PFSK-1 (cell line): ENCODE data around the gene MLKL.

Experiments
- FOXP2 ChIP-seq: optimal IDR thresholded peaks from 2 replicates; pipeline ENCODE3; 2011; ENCODE audit warnings: borderline replicate concordance, control low read depth, inconsistent platforms; ENCODE audit not compliant: insufficient read depth; ENCODE audit errors: extremely low read length, extremely low read depth
- POLR2AphosphoS5 ChIP-seq: IDR thresholded peaks from 2 replicates; pipeline ENCODE4 v1.6.1; 2012; ENCODE audit warnings: low read depth, mild to moderate bottlenecking, control low read depth, low read length, moderate library complexity
- REST ChIP-seq, 2 experiments: IDR thresholded peaks; 2 replicates each; pipeline versions ENCODE4 v1.6.1 to v1.8.0; 2011 to 2012; ENCODE audit warnings: low read depth in 2 of 2, low read length in 2 of 2, control low read depth in 1 of 2, inconsistent platforms in 1 of 2, mild to moderate bottlenecking in 1 of 2, moderate library complexity in 1 of 2; ENCODE audit not compliant: insufficient read depth in 1 of 2
- SIN3A ChIP-seq: IDR thresholded peaks from 2 replicates; pipeline ENCODE4 v1.6.1; 2012; ENCODE audit warnings: mild to moderate bottlenecking, low read length, moderate library complexity, borderline replicate concordance; ENCODE audit not compliant: insufficient read depth
- TAF1 ChIP-seq: IDR thresholded peaks from 2 replicates; pipeline ENCODE4 v1.6.1; 2012; ENCODE audit warnings: low read length, control low read depth, borderline replicate concordance; ENCODE audit not compliant: insufficient read depth

Gene MLKL

DNA sequence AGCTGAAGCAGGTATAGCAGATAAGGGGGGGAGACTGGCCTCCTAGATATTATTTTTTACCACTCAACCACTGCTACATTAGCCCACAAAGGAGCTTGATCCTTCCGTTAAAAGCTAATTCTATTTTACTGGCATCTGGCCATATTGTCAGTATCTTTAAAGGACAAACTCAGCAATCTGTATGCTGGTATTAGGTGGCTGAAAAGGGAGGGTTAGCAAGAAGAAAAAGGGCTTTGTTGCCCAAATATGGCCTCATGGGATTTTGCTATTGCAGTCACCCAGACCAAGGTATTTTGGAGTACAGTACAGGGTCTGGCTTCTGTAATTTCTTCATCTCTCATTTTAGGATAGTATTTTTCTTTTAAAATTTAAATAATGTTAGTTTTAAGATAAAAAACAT, 48.4 kb downstream of the MLKL start:
- TF ChIP-seq TAF1 (no peak), SIN3A (no peak), FOXP2 (no peak), REST (IDR thresholded peaks at IDR 0.05; ENCODE audit: insufficient read depth in 1 of 2, low read depth in 2 of 2, low read length in 2 of 2) (no peak)

- TF ChIP-seq FOXP2, result no peak
- no peak for TF ChIP-seq POLR2AphosphoS5
- no peak for TF ChIP-seq TAF1
- no peak for TF ChIP-seq REST (IDR thresholded peaks at IDR 0.05; ENCODE audit: insufficient read depth in 1 of 2, low read depth in 2 of 2, low read length in 2 of 2)
- TF ChIP-seq SIN3A, result no peak
These were observed 48.8 kb downstream of the MLKL start for GRCh38 chr16:74651841-74652240.

GRCh38 chr16:74650966-74651567, 49.6 kb downstream of the MLKL start:
- TF ChIP-seq POLR2AphosphoS5, result no peak
- TF ChIP-seq SIN3A, result no peak
- TF ChIP-seq FOXP2, result no peak
- no peak for TF ChIP-seq TAF1
- TF ChIP-seq REST (IDR thresholded peaks at IDR 0.05; ENCODE audit: insufficient read depth in 1 of 2, low read depth in 2 of 2, low read length in 2 of 2), result no peak

DNA sequence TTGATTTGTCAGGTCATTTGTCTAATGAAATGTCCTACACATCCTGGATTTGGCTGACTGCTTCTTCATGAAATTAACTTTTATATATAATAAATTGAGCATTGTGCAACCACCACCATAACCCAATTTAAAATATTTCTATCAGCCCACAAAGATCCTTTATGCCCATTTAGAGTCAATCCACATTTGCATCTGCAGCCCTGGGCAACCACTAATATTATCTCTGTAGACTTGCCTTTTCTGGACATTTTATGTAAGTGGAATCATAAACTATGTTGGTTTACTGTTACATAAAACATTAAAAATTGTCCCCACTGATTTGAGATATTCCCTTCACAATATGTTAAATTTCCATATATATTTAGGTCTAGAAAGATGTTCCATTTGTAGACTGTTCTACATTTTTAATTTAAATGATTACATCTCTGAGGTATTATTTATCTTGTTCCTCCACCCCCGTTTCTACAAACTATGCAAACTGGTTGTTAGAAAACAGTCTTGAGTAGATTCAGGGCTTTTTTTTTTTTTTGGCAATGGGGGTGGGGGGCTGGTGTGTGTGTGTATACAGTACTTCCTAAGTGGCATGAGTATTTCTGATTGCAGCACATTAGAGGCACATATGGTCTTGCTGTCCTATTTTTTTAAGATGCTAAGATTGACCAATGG, 50.7 kb downstream of the MLKL start:
- TF ChIP-seq SIN3A (no peak), FOXP2 (no peak), POLR2AphosphoS5 (no peak), TAF1 (no peak), REST (IDR thresholded peaks at IDR 0.05; ENCODE audit: insufficient read depth in 1 of 2, low read depth in 2 of 2, low read length in 2 of 2) (no peak)
